GM18858 (cell line): ENCODE results near the gene GALNT17.

ENCODE experiments used
- ATAC-seq: cut with Tn5 transposase; IDR thresholded peaks from one replicate; pipeline ENCODE4 v1.9.1; 2021; ENCODE audit not compliant: unreplicated experiment

GALNT17 gene

GRCh38 chr7:71491336-71491735, 359.4 kb downstream of the GALNT17 start:
- no peak for ATAC-seq

GRCh38 chr7:71495828-71496227, 363.9 kb downstream of the GALNT17 start:
- ATAC-seq: no peak

GRCh38 chr7:71497256-71497946, 365.5 kb downstream of the GALNT17 start:
- ATAC-seq: no peak

- no peak for ATAC-seq
Measured at GRCh38 chr7:71498381-71498780, 366.4 kb downstream of the GALNT17 start.

GRCh38 chr7:71504697-71505441, 372.9 kb downstream of the GALNT17 start:
- ATAC-seq: no peak

GRCh38 chr7:71506822-71507221, 374.9 kb downstream of the GALNT17 start:
- no peak for ATAC-seq

GRCh38 chr7:71507680-71508602, 376.0 kb downstream of the GALNT17 start:
- ATAC-seq: no peak

- ATAC-seq: no peak
Measured at GRCh38 chr7:71509381-71509780, 377.4 kb downstream of the GALNT17 start.

- ATAC-seq: no peak
Measured at GRCh38 chr7:71511361-71511807, 379.4 kb downstream of the GALNT17 start.

- no peak for ATAC-seq
Measured at GRCh38 chr7:71517940-71518699, 386.2 kb downstream of the GALNT17 start.

GRCh38 chr7:71518880-71519279, 386.9 kb downstream of the GALNT17 start:
- ATAC-seq: no peak

GRCh38 chr7:71521506-71521905, 389.6 kb downstream of the GALNT17 start:
- no peak for ATAC-seq

GRCh38 chr7:71526106-71526505, 394.2 kb downstream of the GALNT17 start:
- no peak for ATAC-seq

- no peak for ATAC-seq
Measured at GRCh38 chr7:71527213-71527612, 395.3 kb downstream of the GALNT17 start.

- no peak for ATAC-seq
Measured at GRCh38 chr7:71535616-71536015, 403.7 kb downstream of the GALNT17 start.

- ATAC-seq: no peak
Measured at GRCh38 chr7:71538210-71538609, 406.3 kb downstream of the GALNT17 start.

- no peak for ATAC-seq
Measured at GRCh38 chr7:71539615-71540014, 407.7 kb downstream of the GALNT17 start.

GRCh38 chr7:71541707-71542353, 409.9 kb downstream of the GALNT17 start:
- no peak for ATAC-seq

- no peak for ATAC-seq
Measured at GRCh38 chr7:71543396-71543795, 411.5 kb downstream of the GALNT17 start.

- ATAC-seq: no peak
Measured at GRCh38 chr7:71544816-71545215, 412.9 kb downstream of the GALNT17 start.
